Aorta (tissue), 5 donors: ENCODE results near the gene RAB3GAP1. TPM values are rescaled to one million over a fixed set of nuclear protein-coding genes. Genes with fewer than 3 reads are reported as not detected.
"Not testable (repeated sequence)": the region's sequence is repeated elsewhere in the genome, so short reads cannot be mapped to it uniquely, and the experiment has no call there.

Experiments
- ATAC-seq: fragments of 200-7000 bp; cut with Tn5 transposase; one replicate; pipeline ENCODE4 v1.9.1; 2022; ENCODE audit warnings: moderate library complexity; ENCODE audit not compliant: low FRiP score
- DNase-seq, 2 donors: peaks; one replicate each; pipeline ENCODE4 v3.0.0-alpha.2; 2020
- H3K27ac ChIP-seq, 2 donors: one replicate each; pipeline ENCODE4 v1.5.1; 2013; ENCODE audit warnings: low read length in 2 of 2, mild to moderate bottlenecking in 2 of 2, moderate library complexity in 2 of 2, control low read depth in 1 of 2, inconsistent platforms in 1 of 2, low read depth in 1 of 2
- H3K27me3 ChIP-seq, 2 donors: one replicate each; pipeline ENCODE4 v1.6.1; 2013; ENCODE audit warnings: control low read depth in 1 of 2, low read length in 1 of 2, mild to moderate bottlenecking in 1 of 2, moderate library complexity in 1 of 2; ENCODE audit not compliant: insufficient read depth in 2 of 2, control insufficient read depth in 1 of 2
- H3K36me3 ChIP-seq, 2 donors: one replicate each; pipeline ENCODE4 v1.6.1; 2013; ENCODE audit warnings: control low read depth in 1 of 2, low read length in 1 of 2, mild to moderate bottlenecking in 1 of 2; ENCODE audit not compliant: insufficient read depth in 2 of 2, control insufficient read depth in 1 of 2
- H3K4me1 ChIP-seq, 2 donors: one replicate each; pipeline ENCODE4 v1.6.1; 2013; ENCODE audit warnings: low read length in 2 of 2, control low read depth in 1 of 2, mild to moderate bottlenecking in 1 of 2, moderate library complexity in 1 of 2; ENCODE audit not compliant: insufficient read depth in 2 of 2, control insufficient read depth in 1 of 2
- H3K4me3 ChIP-seq, 2 donors: one replicate each; pipeline ENCODE4 v1.5.1; 2013; ENCODE audit warnings: low read length in 2 of 2, control low read depth in 1 of 2, mild to moderate bottlenecking in 1 of 2
- H3K9me3 ChIP-seq: one replicate; pipeline ENCODE4 v1.6.1; 2013; ENCODE audit warnings: mild to moderate bottlenecking, low read length; ENCODE audit not compliant: control insufficient read depth
- WGBS, 2 donors: extraction: QIAGEN DNeasy Blood & Tissue Kit; methylation state at CpG; one replicate each; pipeline ENCODE4 v1.1.7; 2013; 5-methylcytosine and 5-hydroxymethylcytosine counted together
- intact Hi-C, 2 donors: fragments of 100-400 bp; cut with DNase I; formaldehyde crosslinking; loops; one replicate each; pipeline versions ENCODE4 v1.14.2 to v1.15.0; 2022
- polyA plus RNA-seq, 2 donors: library from polyadenylated mRNA; stranded (reverse); fragments of 200-250 nt; gene quantifications; one replicate each; pipeline ENCODE4 v1.2.3, GENCODE V29; 2013
- total RNA-seq, 2 donors: library from RNA; stranded (reverse); fragmentation: NEBNext Ultra II Directional; extraction: Animal tissue kit (Norgen Biotek cat#: 25700); gene quantifications; one replicate each; pipeline ENCODE4 v1.2.1, GENCODE V29; 2021
- donor health status: healthy with polysubstance abuse.
- donor health status: Bipolar disorder and iron deficiency.
- donor health status: DM: no; HTN: no; CAD: no.
- donor health status: DM: no; HTN: no; CAD: no.
- donor health status: DM: yes; HTN: yes; CAD: no.

Gene RAB3GAP1
- total and polyA plus RNA-seq, 4 donors: 30.2 to 86.1 (median 49.0) TPM

DNA sequence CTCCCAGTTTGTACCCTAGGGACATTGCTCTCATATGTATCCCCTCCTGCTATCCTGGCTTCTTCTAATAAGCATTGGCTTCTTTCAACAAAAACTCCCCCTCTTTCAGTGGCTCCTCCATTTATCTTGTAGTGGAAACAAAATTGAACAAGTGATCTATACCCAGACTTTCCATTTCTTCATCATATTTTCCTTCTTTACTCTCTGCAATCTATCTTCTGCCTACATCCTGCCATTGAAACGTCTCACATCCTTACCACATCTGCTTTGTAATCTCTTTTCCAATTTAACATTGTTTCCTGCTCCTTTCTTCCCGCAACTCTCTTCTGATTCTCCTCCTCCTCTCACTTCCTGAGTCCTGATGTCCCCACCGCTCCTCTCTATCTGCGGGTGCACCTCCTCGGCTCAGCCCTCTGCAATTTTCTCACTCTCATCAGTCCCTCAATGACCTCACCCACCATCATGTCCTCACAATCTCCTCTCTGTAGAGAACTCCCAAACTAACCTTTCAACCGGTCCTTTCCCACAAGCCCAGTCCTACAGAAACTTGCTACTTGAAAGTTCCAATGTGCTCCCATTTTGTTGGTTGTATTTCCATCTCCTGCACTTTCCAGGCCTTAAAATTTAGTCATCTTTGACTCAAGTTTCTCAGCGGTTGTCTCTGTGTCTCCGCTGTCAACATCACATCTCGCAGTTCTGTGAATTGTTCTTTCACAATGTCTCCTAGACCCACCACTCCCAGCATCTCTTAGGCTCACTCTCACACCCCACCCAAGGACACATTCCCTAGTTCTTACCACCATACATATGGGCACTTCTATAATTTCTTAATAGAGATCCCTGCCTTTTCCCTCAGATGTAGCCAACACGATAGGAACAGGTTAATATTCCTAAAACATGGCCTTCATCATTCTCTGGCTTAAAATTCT lies 28.9 kb upstream of the RAB3GAP1 start:
- ATAC-seq: no peak
- WGBS, 2 donors: 82 to 84% methylated on average over 10 of the region's 10 CpGs
- H3K4me3 ChIP-seq: no peak overlapping the region
- no peaks in the 10 kb centered on the region for H3K27me3 ChIP-seq
- no peak for DNase-seq
- H3K27ac ChIP-seq: no peak overlapping the region
- no peaks in the 10 kb centered on the region for H3K9me3 ChIP-seq
- intact Hi-C loops: no loop called here
- H3K36me3 ChIP-seq: no peaks in the 10 kb centered on the region
- H3K4me1 ChIP-seq: no peaks in the 10 kb centered on the region

DNA sequence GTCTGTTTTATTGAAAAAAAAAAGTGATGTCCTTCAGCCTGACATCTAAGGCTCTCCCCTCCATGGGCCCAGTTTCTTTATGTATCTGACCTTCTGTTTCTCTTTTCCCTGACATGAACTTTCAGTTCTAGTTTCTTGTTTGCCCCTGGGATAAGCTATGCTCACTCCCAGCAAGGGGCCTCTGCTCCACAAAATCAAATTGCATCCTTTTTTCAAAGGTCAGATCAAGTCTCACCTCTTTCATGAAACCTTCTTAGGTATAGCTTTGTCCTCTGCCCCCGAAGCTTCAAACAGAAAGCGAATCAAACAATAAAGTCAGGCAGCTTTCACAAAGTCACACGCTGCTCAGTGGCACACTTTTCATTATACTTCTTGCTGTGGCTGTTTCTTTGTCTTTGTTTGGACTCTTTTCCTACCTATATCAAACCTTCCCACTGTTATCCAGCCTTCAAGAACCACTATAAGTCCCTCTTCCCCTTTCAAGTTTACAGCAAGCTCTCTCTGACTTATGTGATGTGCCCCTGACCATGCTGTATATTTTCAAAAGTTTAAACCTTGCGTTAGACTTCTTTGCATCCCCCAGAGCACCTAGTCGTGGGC lies 28.1 kb upstream of the RAB3GAP1 start:
- WGBS, 2 donors: 83% methylated on average over 5 of the region's 5 CpGs
- DNase-seq (no peak), ATAC-seq (no peak)
- no peak overlapping the region for H3K27ac ChIP-seq
- no peaks in the 10 kb centered on the region for H3K9me3 ChIP-seq
- no peak overlapping the region for H3K4me3 ChIP-seq
- no peaks in the 10 kb centered on the region for H3K36me3 ChIP-seq
- no peaks in the 10 kb centered on the region for H3K27me3 ChIP-seq
- no peaks in the 10 kb centered on the region for H3K4me1 ChIP-seq
- intact Hi-C loops: no loop called here

DNA sequence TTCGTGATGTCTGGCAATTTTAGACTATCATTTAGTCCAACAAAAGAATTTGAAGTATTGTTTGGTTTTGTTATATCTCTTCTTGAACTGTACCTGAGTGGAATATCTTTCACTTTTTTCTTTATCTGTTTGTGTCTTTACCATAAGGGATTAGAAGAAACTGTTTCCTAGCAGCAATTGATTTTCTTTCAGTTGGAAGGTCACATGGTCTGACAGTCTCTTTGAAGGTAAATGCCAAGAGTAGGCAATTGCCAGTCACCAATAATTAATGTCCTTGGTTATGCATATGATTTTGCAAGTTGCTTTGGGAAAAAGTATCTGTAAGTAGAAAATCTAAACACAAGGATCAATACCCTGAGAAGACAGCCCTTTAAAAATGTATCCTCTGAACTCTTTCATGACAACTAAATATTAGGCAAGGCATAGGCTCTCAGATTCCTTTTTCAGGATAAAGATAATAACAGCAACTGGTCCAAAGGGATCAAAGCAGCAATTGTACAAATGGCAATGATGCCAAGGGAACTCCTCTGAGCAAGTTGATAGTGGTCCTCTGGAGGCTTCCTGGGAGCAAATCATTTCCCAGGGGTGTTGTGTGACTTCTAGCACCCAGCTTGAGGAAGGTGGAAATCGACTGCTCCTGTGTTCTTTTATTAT lies 22.5 kb upstream of the RAB3GAP1 start:
- Histone ChIP-seq H3K36me3 (no peaks in the 10 kb centered on the region), H3K27ac (no peak overlapping the region), H3K9me3 (no peaks in the 10 kb centered on the region), H3K4me3 (no peak overlapping the region), H3K27me3 (no peaks in the 10 kb centered on the region), H3K4me1 (no peaks in the 10 kb centered on the region)
- DNase-seq (no peak), ATAC-seq (no peak)
- WGBS, 2 donors: 66 to 67% methylated on average over 2 of the region's 2 CpGs
- intact Hi-C loops: no loop called here

DNA sequence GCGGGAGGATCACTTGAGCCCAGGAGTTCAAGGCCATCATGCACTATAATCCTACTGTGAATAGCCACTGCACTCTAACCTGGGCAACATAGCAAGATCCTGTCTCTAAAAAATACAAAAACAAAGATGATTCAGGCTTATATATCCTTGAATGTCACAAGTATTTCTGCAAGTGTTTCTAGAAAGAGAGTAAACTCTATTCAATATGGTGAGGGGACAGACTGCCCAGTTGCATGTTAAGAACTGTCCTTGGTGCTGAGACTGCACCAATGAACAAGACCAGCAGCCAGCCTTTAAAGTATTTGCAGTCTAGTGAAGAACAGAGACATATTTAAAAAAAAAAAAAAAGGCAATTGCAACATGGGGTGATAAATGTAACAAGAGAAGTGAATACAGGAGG lies 21.3 kb upstream of the RAB3GAP1 start:
- no peaks in the 10 kb centered on the region for H3K9me3 ChIP-seq
- intact Hi-C loops: no loop called here
- no peaks in the 10 kb centered on the region for H3K36me3 ChIP-seq
- DNase-seq: no peak
- no peak overlapping the region for H3K27ac ChIP-seq
- no peaks in the 10 kb centered on the region for H3K27me3 ChIP-seq
- no peaks in the 10 kb centered on the region for H3K4me1 ChIP-seq
- H3K4me3 ChIP-seq: no peak overlapping the region
- 98 to 100% methylated on average over 1 of the region's 1 CpG for WGBS, 2 donors
- ATAC-seq: no peak

DNA sequence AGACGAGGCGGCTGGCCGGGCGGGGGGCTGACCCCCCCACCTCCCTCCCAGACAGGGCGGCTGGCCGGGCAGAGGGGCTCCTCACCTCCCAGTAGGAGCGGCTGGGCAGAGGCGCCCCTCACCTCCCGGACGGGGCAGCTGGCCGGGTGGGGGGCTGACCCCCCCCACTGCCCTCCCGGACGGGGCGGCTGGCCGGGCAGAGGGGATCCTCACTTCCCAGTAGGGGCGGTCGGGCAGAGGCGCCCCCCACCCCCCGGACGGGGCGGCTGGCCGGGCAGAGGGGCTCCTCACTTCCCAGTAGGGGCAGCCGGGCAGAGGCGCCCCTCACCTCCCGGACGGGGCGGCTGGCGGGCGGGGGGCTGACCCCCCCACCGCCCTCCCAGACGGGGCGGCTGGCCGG lies 18.9 kb upstream of the RAB3GAP1 start:
- intact Hi-C loops, H3K36me3 ChIP-seq: not testable (repeated sequence)

DNA sequence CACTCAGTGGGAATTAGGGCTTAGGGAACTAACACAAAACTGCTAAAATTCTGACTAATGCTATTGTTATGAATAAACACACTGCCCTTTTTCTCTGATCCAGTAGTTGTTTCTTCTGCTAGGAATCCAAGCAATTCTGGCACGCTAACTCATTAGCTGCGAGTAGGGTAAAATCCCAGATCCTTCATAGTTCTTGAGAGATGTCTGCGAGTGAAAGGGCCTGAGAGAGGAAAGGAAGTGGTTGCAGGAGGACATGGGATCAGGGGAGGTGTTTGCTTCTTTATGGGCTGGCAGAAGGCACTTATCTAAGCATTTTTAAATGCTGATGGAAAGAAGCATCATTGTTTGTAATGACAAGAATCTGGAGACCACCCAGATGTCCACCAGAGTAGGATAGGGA lies 14.3 kb upstream of the RAB3GAP1 start:
- ATAC-seq: no peak
- 58 to 68% methylated on average over 3 of the region's 3 CpGs for WGBS, 2 donors
- Histone ChIP-seq H3K4me3 (no peak overlapping the region), H3K27ac (no peak overlapping the region), H3K27me3 (no peaks in the 10 kb centered on the region), H3K4me1 (no peaks in the 10 kb centered on the region), H3K9me3 (no peaks in the 10 kb centered on the region), H3K36me3 (no peaks in the 10 kb centered on the region)
- intact Hi-C loops: no loop called here
- DNase-seq: no peak

More for the DNA sequence above, 18.9 kb upstream of the RAB3GAP1 start:
- H3K4me1 ChIP-seq, DNase-seq, H3K27ac ChIP-seq, H3K4me3 ChIP-seq, H3K9me3 ChIP-seq, H3K27me3 ChIP-seq, ATAC-seq: not testable (repeated sequence)
- WGBS, 2 donors: 90 to 95% methylated on average over 5 to 23 of the region's 33 CpGs

DNA sequence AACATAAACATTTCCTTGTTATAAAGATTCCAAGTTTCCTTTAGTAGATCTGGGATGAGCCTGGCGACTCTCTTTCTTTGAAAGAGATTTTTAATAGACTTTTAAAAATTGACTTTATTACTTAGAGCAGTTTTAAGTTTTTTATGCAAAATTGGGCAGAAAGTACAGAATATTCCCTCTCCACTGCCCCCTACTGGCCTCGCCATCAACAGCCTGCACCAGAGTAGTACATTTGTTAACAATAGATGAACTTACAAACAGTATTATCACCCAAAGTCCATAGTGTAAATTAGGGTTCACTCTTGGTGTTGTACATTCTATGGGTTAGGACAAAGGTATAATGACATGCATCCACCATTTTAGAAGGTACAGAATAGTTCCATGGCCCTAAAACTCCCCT lies 8.7 kb upstream of the RAB3GAP1 start:
- Histone ChIP-seq H3K4me3 (no peak overlapping the region), H3K27ac (no peak overlapping the region), H3K9me3 (no peaks in the 10 kb centered on the region), H3K36me3 (no peaks in the 10 kb centered on the region), H3K4me1 (no peaks in the 10 kb centered on the region), H3K27me3 (no peaks in the 10 kb centered on the region)
- intact Hi-C loops: no loop called here
- DNase-seq: no peak
- WGBS, 2 donors: 59 to 62% methylated on average over 2 of the region's 2 CpGs
- no peak for ATAC-seq

DNA sequence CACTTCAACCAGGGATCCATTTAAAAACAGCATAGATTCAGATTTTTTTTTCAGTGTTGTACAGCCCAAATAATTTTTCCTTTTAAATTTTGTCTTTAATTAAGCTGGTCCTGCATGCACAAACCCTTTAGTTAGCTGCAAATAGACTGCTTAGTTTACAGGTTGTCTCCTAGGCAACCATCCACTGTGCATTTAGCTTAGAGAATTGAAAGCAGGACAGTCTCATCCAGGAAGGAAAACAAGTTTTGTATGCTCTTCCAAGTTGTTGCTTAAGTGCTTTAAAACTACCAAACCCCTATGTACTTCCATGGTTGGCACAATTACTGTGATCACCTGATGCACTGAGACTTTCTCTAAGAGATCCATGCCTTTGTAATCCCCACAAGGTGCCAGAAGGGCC lies 4.8 kb upstream of the RAB3GAP1 start, which contains the start of gene MAP3K19:
TSS of gene MAP3K19 (minus strand) at position 148 of the 400 bp plus-strand sequence. CDS start 22,800 bp downstream, outside the sequence.
- no peaks in the 10 kb centered on the region for H3K27me3 ChIP-seq
- no peak for ATAC-seq
- H3K4me1 ChIP-seq: peaks cover 0 to 3% of the 10 kb centered on the region in 2 donors
- no peak within 1 kb of the TSS for H3K4me3 ChIP-seq
- no peak within 1 kb of the TSS for H3K27ac ChIP-seq
- no peaks in the 10 kb centered on the region for H3K9me3 ChIP-seq
- no peak for DNase-seq
- H3K36me3 ChIP-seq: no peaks in the 10 kb centered on the region
- intact Hi-C loops: no loop called here
